Left hindlimb (tissue), 1 donor: ENCODE data around the gene SWT1.
"Not testable (repeated sequence)": the region's sequence is repeated elsewhere in the genome, so short reads cannot be mapped to it uniquely, and the experiment has no call there.

Experiments
- DNase-seq: peaks from one replicate; pipeline ENCODE4 v3.0.0-alpha.2; 2018

The SWT1 gene

DNA sequence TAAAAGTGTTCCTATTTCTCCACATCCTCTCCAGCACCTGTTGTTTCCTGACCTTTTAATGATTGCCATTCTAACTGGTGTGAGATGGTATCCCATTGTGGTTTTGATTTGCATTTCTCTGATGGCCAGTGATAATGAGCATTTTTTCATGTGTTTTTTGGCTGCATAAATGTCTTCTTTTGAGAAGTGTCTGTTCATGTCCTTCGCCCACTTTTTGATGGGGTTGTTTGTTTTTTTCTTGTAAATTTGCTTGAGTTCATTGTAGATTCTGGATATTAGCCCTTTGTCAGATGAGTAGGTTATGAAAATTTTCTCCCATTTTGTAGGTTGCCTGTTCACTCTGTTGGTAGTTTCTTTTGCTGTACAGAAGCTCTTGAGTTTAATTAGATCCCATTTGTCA, 95.4 kb downstream of the SWT1 start:
- DNase-seq: not testable (repeated sequence)

GRCh38 chr1:185255595-185255994, 98.6 kb downstream of the SWT1 start:
- DNase-seq: not testable (repeated sequence)

DNA sequence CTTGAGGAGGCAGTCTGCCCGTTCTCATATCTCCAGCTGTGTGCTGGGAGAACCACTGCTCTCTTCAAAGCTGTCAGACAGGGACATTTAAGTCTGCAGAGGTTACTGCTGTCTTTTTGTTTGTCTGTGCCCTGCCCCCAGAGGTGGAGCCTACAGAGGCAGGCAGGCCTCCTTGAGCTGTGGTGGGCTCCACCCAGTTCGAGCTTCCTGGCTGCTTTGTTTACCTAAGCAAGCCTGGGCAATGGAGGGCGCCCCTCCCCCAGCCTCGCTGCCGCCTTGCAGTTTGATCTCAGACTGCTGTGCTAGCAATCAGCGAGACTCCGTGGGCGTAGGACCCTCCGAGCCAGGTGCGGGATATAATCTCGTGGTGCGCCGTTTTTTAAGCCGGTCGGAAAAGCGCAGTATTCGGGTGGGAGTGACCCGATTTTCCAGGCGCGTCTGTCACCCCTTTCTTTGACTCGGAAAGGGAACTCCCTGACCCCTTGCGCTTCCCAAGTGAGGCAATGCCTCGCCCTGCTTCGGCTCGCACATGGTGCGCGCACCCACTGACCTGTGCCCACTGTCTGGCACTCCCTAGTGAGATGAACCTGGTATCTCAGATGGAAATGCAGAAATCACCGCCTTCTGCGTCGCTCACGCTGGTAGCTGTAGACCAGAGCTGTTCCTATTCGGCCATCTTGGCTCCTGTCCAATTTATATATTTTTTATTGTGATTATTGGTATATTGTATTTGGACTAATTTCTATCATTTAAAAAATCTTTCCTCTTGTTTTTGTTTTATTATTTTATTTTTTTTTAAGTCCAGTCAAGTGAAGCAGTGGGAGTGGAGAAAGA, 100.4 kb downstream of the SWT1 start:
- not testable (repeated sequence) for DNase-seq

DNA sequence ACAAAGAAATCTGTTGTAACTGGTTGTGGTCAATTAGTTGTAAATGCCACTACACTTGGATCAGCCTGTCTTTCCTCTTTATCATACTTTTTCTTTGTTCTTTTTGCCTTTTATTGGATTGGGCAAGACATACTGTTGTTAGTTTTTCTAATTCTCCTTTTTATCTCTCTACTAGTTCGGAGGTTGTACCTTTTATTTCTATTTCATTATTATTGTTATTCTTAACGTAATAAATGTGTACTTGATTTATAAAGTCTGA, 100.9 kb downstream of the SWT1 start:
- no peak for DNase-seq

DNA sequence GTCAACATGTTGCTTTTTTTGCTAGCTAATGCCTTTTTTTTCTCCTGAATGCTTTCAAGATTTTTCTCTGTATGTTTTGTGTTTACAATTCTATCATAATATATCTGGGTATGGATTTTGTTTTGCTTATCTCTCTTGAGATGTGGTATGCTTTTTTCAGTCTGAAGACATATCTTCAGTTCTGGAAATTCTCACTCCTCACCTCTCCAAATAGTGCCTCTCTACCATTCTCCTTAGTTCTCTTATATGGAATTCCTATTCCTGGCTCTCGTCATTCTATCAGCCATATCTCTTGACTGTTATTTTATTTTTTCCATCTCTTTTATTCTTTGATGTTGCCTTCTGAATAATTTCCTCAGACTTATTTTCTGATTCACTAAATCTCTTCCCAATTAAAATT, 101.7 kb downstream of the SWT1 start:
- no peak for DNase-seq

DNA sequence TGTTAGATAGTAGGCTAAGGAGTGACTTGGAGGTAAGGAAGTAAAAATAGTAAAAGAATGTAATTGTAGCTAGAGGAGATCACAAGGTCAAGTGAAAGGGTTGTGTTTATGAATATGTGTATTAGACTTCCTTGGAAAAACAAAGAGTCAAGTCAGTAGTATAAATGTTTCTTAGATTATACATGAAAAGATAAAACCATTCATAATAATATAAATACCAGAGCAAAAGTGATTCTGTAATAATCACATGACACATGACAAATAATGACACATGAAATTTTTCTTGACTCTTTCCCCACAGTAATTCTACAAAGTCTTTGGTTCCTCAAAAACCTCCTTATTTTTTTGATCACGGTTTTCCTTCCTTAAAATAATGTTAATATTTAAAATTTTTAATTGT, 103.6 kb downstream of the SWT1 start:
- DNase-seq: no peak

GRCh38 chr1:185262151-185262550, 105.2 kb downstream of the SWT1 start:
- DNase-seq: no peak

GRCh38 chr1:185263292-185263691, 106.3 kb downstream of the SWT1 start:
- no peak for DNase-seq

- no peak for DNase-seq
Observed at GRCh38 chr1:185263780-185264179, 106.8 kb downstream of the SWT1 start.

DNA sequence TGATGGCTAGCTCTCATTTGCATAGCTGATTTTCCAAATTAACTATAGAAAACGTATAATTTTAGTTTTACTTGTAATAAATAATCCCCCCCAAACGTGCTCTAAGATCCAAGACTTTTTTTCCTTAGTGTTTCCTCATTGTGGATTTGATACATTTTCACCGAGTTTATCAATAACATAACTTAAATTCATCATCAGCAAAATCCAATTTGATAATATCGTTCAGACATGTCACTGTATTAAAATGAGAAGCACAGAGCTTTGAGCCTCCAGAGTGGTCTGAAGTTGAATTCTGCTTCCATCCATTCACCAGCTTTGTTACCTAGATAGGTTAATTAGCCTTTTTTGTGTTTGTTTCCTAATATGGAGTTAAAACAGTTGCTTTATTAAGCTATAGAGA, 108.3 kb downstream of the SWT1 start:
- no peak for DNase-seq

DNA sequence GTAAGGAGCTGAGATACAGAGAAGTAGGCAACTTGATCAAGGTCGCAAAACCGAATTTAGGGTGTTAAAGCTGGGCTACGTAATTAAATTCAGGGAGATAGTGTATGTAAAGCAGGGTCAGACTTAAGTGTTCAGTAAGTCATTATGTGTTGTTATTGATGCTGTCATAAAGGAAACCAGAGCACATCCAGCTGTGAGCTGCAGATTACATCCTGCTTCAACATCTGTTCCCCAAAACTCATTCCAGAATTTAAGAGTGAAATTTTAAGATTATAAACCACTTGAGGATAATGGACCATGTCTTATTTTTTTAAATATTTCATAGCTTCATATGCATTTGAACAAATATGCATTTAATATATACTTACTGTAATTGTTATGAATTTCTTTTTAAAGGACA, 110.3 kb downstream of the SWT1 start:
- no peak for DNase-seq

- no peak for DNase-seq
Observed at GRCh38 chr1:185267701-185268100, 110.7 kb downstream of the SWT1 start.

DNA sequence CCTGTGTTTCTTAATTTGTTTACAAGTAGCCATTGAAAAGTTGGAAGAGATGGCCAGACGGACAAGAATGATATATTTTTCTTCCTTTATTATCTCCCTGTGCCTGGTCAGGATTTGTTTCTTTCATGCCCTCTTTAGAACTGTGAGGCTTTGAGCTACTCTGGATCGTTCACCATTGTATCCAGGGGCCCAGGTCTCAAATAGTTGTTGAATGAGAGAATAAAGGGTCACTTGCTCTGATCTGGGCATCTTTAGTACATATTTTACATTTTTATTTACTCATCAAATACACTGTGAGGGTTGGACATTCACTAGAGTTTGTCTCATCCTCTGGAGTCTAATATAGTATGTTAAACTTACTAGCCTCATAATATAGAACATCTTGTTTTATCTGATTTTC, 111.4 kb downstream of the SWT1 start:
- DNase-seq: no peak

DNA sequence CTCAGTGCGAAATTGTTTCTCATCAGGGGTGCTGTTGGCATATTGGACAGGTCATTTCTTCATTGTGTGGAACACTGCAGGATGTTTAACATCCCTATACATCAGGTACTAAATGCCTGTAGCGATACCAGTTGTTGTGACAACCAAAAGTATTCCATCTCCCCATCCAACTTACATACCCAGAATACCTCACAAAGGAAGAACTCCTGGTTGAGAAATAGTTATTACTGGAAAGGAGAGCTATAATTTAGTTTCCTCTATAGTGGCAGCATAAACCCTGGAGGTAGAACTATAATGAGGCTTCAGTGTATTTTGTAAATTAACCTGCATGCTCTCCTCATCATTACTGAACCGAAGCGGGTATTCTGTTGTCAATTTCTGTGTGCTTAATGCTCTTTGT, 115.0 kb downstream of the SWT1 start:
- no peak for DNase-seq

DNA sequence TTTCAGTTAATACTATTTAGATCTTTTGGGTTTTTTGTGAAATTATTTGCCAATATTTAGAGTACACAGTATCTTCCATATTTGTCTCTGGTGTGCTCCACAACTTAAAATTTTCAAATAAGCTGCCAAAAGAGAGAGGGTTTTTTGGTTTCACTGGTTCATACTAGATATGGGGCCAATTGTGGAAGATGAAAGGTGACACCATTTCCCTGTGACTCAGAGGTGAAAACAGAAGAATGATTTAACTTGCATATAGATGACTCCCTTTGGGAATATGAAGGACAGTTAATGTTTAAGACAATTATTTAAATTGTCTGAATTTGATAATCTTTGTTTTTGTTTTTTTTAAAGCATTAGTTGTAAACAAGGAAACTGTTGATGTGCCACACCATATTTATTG, 122.6 kb downstream of the SWT1 start:
- no peak for DNase-seq

GRCh38 chr1:185280589-185280988, 123.6 kb downstream of the SWT1 start:
- DNase-seq: no peak

DNA sequence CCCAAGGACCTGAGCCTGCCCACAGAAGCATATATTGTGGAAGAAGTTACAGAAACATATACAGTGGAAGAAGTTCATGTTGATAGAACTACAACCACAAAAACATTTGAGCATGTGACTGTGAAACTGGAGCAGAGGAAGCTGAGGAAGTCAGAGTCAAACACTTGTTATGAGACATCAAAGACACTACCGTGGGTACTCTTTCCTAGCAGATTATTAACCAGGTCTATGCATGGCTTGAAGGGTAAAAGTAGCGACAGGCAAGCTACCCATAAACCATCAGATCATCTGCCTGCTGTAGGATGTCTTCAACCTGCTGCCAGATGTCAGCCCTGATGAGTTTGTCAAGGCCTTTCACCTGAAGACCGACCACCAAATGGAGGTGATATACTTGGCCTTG, 124.3 kb downstream of the SWT1 start:
- no peak for DNase-seq

GRCh38 chr1:185284116-185284515, 127.1 kb downstream of the SWT1 start:
- no peak for DNase-seq

DNA sequence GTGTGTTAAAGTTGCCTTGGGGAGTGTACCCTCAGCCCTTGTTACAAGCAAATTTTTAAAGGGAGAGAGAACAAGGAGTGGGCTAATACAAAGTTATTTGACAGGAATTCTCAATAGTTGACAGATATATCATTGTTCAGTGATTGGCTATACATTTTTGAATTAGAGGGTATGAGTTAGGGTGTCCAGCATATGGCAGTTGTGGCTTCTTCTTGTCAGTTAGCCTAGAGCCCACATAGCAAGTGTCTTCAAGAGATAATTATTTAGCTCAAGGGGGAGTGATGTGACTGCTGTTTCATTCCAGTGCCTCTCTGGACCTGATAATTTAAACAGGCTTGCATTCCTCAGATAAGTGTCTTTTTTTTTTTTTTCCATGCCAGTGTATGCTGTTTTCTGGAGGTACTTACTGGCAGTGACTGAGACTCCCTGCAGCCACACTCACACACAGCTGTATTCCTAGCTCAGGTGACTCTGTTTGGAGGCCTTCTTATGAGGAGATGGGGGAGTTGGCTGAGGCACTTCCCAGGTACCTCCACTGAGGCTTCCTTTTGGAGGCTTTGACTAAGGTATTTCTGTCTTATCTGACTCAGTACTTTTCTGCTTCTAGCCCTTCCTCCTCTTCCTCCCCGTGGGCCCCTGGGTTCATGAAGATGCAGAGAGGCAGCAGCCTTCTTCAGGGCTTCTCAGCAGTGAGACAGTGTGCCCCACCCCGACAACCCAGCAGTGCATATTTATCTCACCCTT, 127.7 kb downstream of the SWT1 start:
- DNase-seq: no peak

- no peak for DNase-seq
Observed at GRCh38 chr1:185287451-185287850, 130.5 kb downstream of the SWT1 start.

GRCh38 chr1:185288435-185288834, 131.5 kb downstream of the SWT1 start:
- no peak for DNase-seq

GRCh38 chr1:185289880-185290279, 132.9 kb downstream of the SWT1 start:
- no peak for DNase-seq

GRCh38 chr1:185291159-185291558, 134.2 kb downstream of the SWT1 start:
- DNase-seq: no peak

DNA sequence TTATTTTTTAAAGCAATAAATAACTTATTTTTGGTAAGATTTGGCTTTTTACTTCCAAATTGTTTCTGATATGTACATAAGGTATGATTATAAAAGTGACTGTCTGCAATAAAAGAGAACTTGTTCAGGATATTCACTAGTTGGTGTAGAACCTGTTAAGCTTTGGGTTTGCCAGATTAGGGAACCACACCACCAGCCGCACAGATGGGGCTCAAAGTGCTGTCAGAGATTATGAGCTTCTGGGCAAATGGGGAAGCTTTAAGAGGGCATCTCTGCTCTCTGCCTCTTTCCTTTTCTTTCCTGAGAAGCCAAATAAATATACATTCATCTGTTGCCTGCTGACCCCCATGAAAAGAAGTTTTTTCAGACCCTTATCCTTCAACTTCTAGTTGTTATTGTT, 134.7 kb downstream of the SWT1 start:
- no peak for DNase-seq

GRCh38 chr1:185292237-185292636, 135.3 kb downstream of the SWT1 start:
- no peak for DNase-seq
